Erythroblast (primary cell): Measurements from ENCODE around the gene PRR35.

Experiments
- GATA1 ChIP-seq: IDR thresholded peaks from 2 replicates; pipeline ENCODE4 v1.6.1; 2011; ENCODE audit warnings: low read depth, mild to moderate bottlenecking, control low read depth, low read length, moderate library complexity
- POLR2A ChIP-seq: IDR thresholded peaks from 2 replicates; pipeline ENCODE4 v1.6.1; 2011; ENCODE audit warnings: mild to moderate bottlenecking, low read length

- TF ChIP-seq POLR2A: no peak
- no peak for TF ChIP-seq GATA1
Measured at GRCh38 chr16:515175-515938, 44.8 kb upstream of the PRR35 start.
